HFFc6 (cell line): ENCODE data around the gene DDAH1. TPM values are rescaled to one million over a fixed set of nuclear protein-coding genes. Genes with fewer than 3 reads are reported as not detected.
A peak's percentile ranks its signal among the peaks of the same experiment; 100 is the strongest.

Experiments used
- DNase-seq: peaks from one replicate; pipeline ENCODE4 v3.0.0-alpha.2; 2018
- H3K27ac Mint-ChIP-seq: 2 replicates; pipeline ENCODE4 v1.8.0; 2020; ENCODE audit warnings: mild to moderate bottlenecking, mixed read lengths
- H3K27me3 Mint-ChIP-seq: 2 replicates; pipeline ENCODE4 v1.8.0; 2021; ENCODE audit warnings: mild to moderate bottlenecking, moderate library complexity, mixed read lengths; ENCODE audit not compliant: insufficient read depth
- H3K36me3 Mint-ChIP-seq: 2 replicates; pipeline ENCODE4 v1.8.0; 2021; ENCODE audit warnings: low read depth, mixed read lengths
- H3K4me1 Mint-ChIP-seq: 2 replicates; pipeline ENCODE4 v1.8.0; 2020; ENCODE audit warnings: low read depth, mixed read lengths
- H3K4me3 Mint-ChIP-seq: 2 replicates; pipeline ENCODE4 v1.8.0; 2020; ENCODE audit warnings: mild to moderate bottlenecking, moderate library complexity, mixed read lengths
- H3K9me3 Mint-ChIP-seq: 2 replicates; pipeline ENCODE4 v1.8.0; 2020; ENCODE audit warnings: mild to moderate bottlenecking, mixed read lengths
- total RNA-seq, 6 experiments: library from RNA; stranded (reverse); fragmentation: NEBNext Ultra II Directional; extraction: Animal tissue kit (Norgen Biotek cat#: 25700); gene quantifications; 2 replicates in 1 of 6; 3 replicates in 5 of 6; pipeline ENCODE4 v1.2.3, GENCODE V29; 2021
- TF ChIP-seq, protein P1 (sequence below): fragments of 200-600 bp; sonication (generic); IDR thresholded peaks from 2 replicates; pipeline ENCODE4 v1.5.0; 2021; ENCODE audit warnings: antibody characterized with exemption, mild to moderate bottlenecking

Gene DDAH1
- total RNA-seq, 6 experiments from 2014 or later: 235 to 320 (median 277) TPM

DNA sequence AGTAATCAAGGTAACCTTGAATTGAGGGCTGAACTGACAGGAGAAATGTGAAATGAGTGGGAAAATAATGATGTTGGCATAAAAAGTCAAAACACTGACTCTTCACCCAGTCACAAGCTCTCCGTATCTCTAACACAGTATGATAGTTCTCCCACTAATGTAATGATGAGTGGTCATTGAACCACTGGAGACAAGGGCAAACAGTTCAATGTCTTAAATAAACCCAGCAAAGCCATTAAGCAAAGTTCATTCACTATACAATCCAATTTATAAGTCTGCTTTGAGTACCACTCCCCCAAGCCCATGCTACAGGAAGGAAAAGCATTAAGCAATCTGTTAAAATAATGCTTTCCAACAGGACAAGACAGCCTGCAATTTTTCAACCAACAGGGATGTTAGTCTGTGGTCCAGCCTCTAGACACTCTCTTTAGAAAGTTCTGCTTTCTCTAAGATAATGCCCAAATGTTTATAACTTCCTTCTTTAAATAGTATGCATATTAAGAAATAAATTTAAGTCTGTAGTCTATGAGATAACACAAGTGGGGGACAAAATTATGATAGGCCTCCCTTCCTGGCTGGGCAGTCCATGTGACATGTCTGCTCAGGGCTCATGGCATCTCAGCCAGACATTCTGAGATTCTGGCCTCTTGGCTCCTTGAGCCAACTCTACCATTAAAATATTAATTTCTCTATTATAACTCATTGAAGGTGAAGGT lies 25.5 kb upstream of the DDAH1 start:
- Mint-ChIP-seq H3K27me3 (peaks cover 6% of the 10 kb centered on the region), H3K9me3 (no peaks in the 10 kb centered on the region), H3K4me3 (no peak overlapping the region)

DNA sequence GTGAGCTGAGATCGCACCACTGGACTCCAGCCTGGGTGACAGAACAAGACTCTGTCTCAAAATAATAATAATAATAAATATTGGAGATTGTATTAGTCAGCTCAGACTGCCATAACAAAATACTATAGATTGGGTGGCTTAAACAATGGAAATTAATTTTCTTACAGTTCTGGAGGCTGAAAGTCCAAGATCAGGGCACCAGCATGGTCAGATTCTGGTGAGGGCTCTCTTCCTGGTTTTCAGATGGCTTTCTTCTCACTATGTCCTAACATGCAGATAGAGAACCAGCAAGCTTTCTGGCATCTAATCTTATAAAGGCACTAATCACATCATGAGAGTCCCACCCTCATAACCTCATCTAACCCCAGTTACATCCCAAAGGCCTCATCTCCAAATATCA lies 23.2 kb upstream of the DDAH1 start:
- TF ChIP-seq, protein P1, sequence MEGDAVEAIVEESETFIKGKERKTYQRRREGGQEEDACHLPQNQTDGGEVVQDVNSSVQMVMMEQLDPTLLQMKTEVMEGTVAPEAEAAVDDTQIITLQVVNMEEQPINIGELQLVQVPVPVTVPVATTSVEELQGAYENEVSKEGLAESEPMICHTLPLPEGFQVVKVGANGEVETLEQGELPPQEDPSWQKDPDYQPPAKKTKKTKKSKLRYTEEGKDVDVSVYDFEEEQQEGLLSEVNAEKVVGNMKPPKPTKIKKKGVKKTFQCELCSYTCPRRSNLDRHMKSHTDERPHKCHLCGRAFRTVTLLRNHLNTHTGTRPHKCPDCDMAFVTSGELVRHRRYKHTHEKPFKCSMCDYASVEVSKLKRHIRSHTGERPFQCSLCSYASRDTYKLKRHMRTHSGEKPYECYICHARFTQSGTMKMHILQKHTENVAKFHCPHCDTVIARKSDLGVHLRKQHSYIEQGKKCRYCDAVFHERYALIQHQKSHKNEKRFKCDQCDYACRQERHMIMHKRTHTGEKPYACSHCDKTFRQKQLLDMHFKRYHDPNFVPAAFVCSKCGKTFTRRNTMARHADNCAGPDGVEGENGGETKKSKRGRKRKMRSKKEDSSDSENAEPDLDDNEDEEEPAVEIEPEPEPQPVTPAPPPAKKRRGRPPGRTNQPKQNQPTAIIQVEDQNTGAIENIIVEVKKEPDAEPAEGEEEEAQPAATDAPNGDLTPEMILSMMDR: no peak
- no peak for DNase-seq
- Mint-ChIP-seq H3K27me3 (peaks cover 6% of the 10 kb centered on the region), H3K27ac (peak overlapping the region; percentile 32), H3K36me3 (peaks cover 74% of the 10 kb centered on the region), H3K9me3 (no peaks in the 10 kb centered on the region), H3K4me1 (peaks cover 75% of the 10 kb centered on the region), H3K4me3 (no peak overlapping the region)

More for the DNA sequence above, 25.5 kb upstream of the DDAH1 start:
- peaks cover 68% of the 10 kb centered on the region for H3K4me1 Mint-ChIP-seq
- TF ChIP-seq, protein P1: no peak
- H3K27ac Mint-ChIP-seq: peak overlapping the region; percentile 67
- peaks cover 80% of the 10 kb centered on the region for H3K36me3 Mint-ChIP-seq
- DNase-seq: no peak

DNA sequence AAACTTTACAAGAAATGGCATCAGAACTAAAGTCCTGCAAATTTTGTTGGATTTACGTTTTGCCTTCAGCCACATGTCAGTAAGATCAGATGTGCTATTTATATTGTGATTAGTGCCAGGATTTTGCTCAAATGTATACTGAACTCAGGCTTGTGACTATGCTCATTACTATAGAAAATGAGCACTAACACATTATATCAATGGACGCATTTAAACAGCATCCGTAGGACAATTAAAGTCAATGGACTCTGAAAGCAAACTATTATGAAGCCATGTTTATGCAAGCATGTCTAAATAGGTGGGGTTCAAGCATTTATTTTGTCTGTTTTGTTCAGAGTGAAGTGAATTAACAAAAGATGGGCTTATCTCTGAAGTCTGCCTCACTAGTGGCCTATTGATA lies 20.6 kb upstream of the DDAH1 start:
- H3K4me1 Mint-ChIP-seq: peaks cover 75% of the 10 kb centered on the region
- no peaks in the 10 kb centered on the region for H3K9me3 Mint-ChIP-seq
- peaks cover 62% of the 10 kb centered on the region for H3K36me3 Mint-ChIP-seq
- H3K27ac Mint-ChIP-seq: no peak overlapping the region
- TF ChIP-seq, protein P1: no peak
- peaks cover 4% of the 10 kb centered on the region; the same call in 1 of the 2 replicates for H3K27me3 Mint-ChIP-seq
- no peak overlapping the region for H3K4me3 Mint-ChIP-seq
- no peak for DNase-seq

DNA sequence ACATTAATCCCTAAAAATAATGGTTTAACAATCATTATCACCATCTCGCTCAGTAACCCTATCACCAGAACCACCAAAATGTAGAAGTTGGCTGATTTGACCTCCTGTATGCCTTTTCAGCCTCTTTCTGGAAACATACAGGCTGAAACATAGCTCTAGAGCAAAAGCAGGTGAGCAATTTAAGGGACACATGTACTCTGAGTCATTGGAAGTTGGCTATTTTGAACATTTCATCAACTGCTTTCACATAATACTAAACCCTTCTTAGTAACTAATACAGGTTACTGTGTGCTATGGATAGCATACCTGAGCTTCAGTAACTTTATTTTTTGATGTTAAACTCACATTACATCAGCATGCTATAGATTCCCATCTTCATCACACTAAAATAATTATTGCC lies 19.8 kb upstream of the DDAH1 start:
- Mint-ChIP-seq H3K4me1 (peaks cover 74% of the 10 kb centered on the region), H3K27me3 (peaks cover 6% of the 10 kb centered on the region), H3K9me3 (no peaks in the 10 kb centered on the region), H3K27ac (no peak overlapping the region; the same call in 1 of the 2 replicates), H3K36me3 (peaks cover 61% of the 10 kb centered on the region), H3K4me3 (no peak overlapping the region)
- TF ChIP-seq, protein P1: no peak
- DNase-seq: no peak

DNA sequence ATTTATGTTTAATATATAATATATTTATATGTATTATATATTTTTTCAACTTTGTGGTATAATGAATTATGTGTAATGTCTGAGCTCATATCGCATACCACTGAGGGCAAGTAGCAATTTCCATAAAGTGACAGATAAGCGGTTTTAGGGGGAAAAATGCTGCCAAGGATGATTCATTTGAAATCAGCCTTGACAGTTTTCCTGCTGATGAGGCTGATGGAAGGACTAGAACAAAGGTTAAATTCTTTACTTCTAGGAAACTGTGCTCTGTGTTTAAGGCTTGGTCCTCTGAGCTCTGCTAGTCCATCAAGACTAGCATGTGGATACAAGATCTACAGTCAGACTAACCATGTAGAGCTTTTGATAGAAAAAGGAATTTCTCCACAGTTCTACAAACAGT lies 19.3 kb upstream of the DDAH1 start:
- Mint-ChIP-seq H3K4me1 (peaks cover 70% of the 10 kb centered on the region), H3K36me3 (peaks cover 61% of the 10 kb centered on the region), H3K4me3 (no peak overlapping the region), H3K27me3 (peaks cover 6% of the 10 kb centered on the region), H3K9me3 (no peaks in the 10 kb centered on the region), H3K27ac (no peak overlapping the region; the same call in none of the 2 replicates)
- TF ChIP-seq, protein P1: no peak
- DNase-seq: no peak
